PC-9 (cell line): ENCODE measurements around the gene CNOT3.

Experiments
- CTCF ChIP-seq: fragments of 200-600 bp; sonication (generic); conservative IDR thresholded peaks from 2 replicates; pipeline ENCODE4 v1.6.1; 2017; ENCODE audit warnings: mixed run types, antibody characterized with exemption, mild to moderate bottlenecking, moderate library complexity
- EZH2 ChIP-seq: fragments of 200-600 bp; sonication (generic); IDR thresholded peaks from 2 replicates; pipeline ENCODE4 v1.8.0; 2017; ENCODE audit warnings: antibody characterized with exemption, low read depth

GRCh38 chr19:54168174-54168917, 30.8 kb downstream of the CNOT3 start:
- TF ChIP-seq CTCF (peak; percentile 83), EZH2 (no peak)
